GM23248 (cell line): ENCODE measurements around the gene PKIB. TPM values are rescaled to one million over a fixed set of nuclear protein-coding genes. Genes with fewer than 3 reads are reported as not detected.

Experiments
- DNase-seq: peaks from one replicate; pipeline ENCODE4 v3.0.0-alpha.2; 2015
- H2AFZ ChIP-seq: fragments of 200-600 bp; sonication (generic); 2 replicates; pipeline ENCODE4 v1.6.1; 2016; ENCODE audit warnings: antibody characterized with exemption
- H3F3A ChIP-seq: fragments of 200-600 bp; sonication (generic); 2 replicates; pipeline ENCODE4 v1.6.1; 2016; ENCODE audit warnings: mild to moderate bottlenecking, antibody characterized with exemption, mixed run types; ENCODE audit not compliant: insufficient read depth
- H3K27ac ChIP-seq: fragments of 200-600 bp; sonication (generic); 2 replicates; pipeline ENCODE4 v1.5.1; 2016; ENCODE audit warnings: mild to moderate bottlenecking
- H3K27me3 ChIP-seq: fragments of 200-600 bp; sonication (generic); replicated peaks from 2 replicates; pipeline ENCODE4 v1.6.1; 2016; ENCODE audit warnings: mild to moderate bottlenecking; ENCODE audit not compliant: insufficient read depth
- H3K36me3 ChIP-seq: fragments of 200-600 bp; sonication (generic); 2 replicates; pipeline ENCODE4 v1.6.1; 2016; ENCODE audit warnings: low read depth, mild to moderate bottlenecking
- H3K4me1 ChIP-seq: fragments of 200-600 bp; sonication (generic); 2 replicates; pipeline ENCODE4 v1.6.1; 2016; ENCODE audit warnings: mild to moderate bottlenecking; ENCODE audit not compliant: insufficient read depth
- H3K4me2 ChIP-seq: fragments of 200-600 bp; sonication (generic); one replicate; pipeline ENCODE4 v1.6.1; 2016; ENCODE audit warnings: mild to moderate bottlenecking; ENCODE audit not compliant: unreplicated experiment
- H3K4me3 ChIP-seq: fragments of 200-600 bp; sonication (generic); 2 replicates; pipeline ENCODE4 v1.5.1; 2016; ENCODE audit warnings: mild to moderate bottlenecking
- H3K79me2 ChIP-seq: fragments of 200-600 bp; sonication (generic); 2 replicates; pipeline ENCODE4 v1.6.1; 2016; ENCODE audit warnings: mild to moderate bottlenecking; ENCODE audit not compliant: insufficient read depth
- H3K9ac ChIP-seq: fragments of 200-600 bp; sonication (generic); 2 replicates; pipeline ENCODE4 v1.6.1; 2016; ENCODE audit warnings: mild to moderate bottlenecking
- H3K9me2 ChIP-seq: fragments of 200-600 bp; sonication (generic); 2 replicates; pipeline ENCODE4 v1.6.1; 2016; ENCODE audit warnings: mixed run types, mild to moderate bottlenecking, moderate library complexity; ENCODE audit not compliant: insufficient read depth
- H3K9me3 ChIP-seq: fragments of 200-600 bp; sonication (generic); one replicate; pipeline ENCODE4 v1.6.1; 2017; ENCODE audit warnings: low read depth
- H4K20me1 ChIP-seq: fragments of 200-600 bp; sonication (generic); 2 replicates; pipeline ENCODE4 v1.6.0; 2016; ENCODE audit not compliant: insufficient read depth
- EZH2 ChIP-seq: fragments of 200-600 bp; sonication (generic); IDR thresholded peaks from 2 replicates; pipeline ENCODE4 v1.6.1; 2018; ENCODE audit warnings: antibody characterized with exemption, mild to moderate bottlenecking; ENCODE audit not compliant: insufficient read depth, poor library complexity, severe bottlenecking
- EZH2phosphoT487 ChIP-seq: fragments of 200-600 bp; sonication (generic); IDR thresholded peaks from 2 replicates; pipeline ENCODE4 v1.6.1; 2018; ENCODE audit warnings: antibody characterized with exemption, moderate library complexity, mild to moderate bottlenecking, low read depth; ENCODE audit not compliant: insufficient read depth
- WGBS, 2 experiments: methylation state at CpG; one replicate each; pipeline ENCODE4 v1.1.6; 2015 to 2017; ENCODE audit warnings: low lambda C conversion rate in 2 of 2, low coverage in 1 of 2; ENCODE audit errors: missing lambda C conversion rate in 2 of 2; 5-methylcytosine and 5-hydroxymethylcytosine counted together
- in situ Hi-C: fragments of 300-500 bp; cut with MboI; formaldehyde crosslinking; loops from 2 replicates; pipeline ENCODE4 v1.15.0; 2020
- polyA plus RNA-seq: library from polyadenylated mRNA; unstranded; fragments of >200 nt; fragmentation: Nextera tagmentation; extraction: Ambion mirVana; gene quantifications from 2 replicates; pipeline ENCODE4 v1.2.1, GENCODE V29; 2016
- total RNA-seq: library from RNA; depleted of rRNA; stranded (reverse); fragments of >200 nt; shearing (Covaris generic); gene quantifications from 2 replicates; pipeline ENCODE4 v1.2.3, GENCODE V29; 2014

PKIB gene
- total and polyA plus RNA-seq, 2 experiments from 2014 or later: 0.40 TPM; not detected in 1

DNA sequence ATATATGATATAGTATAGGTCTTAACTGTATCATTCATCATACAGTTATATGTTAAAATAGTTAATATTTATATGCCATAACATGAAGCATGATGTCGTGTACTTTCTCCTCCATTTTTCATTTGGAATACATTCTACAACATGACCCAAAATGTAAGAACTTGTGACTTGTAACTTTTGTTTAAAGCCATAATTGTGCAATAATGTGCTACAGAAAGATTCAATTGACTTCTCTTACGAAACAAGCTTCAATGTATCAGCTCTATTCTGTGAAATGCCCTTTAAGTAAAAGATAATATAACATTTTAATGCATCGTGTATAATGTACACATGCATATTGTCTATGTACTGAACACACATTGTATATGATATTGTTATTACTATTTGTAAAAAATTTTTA lies 92.6 kb downstream of the PKIB start:
- no peaks in the 10 kb centered on the region for H3F3A ChIP-seq
- H3K27me3 ChIP-seq: no peaks in the 10 kb centered on the region
- H3K27ac ChIP-seq: no peak overlapping the region
- H3K4me3 ChIP-seq: no peak overlapping the region
- no peaks in the 10 kb centered on the region for H3K9me2 ChIP-seq
- no peak overlapping the region for H3K4me2 ChIP-seq
- TF ChIP-seq EZH2 (no peak), EZH2phosphoT487 (no peak)
- no peaks in the 10 kb centered on the region for H3K4me1 ChIP-seq
- H3K36me3 ChIP-seq: no peaks in the 10 kb centered on the region
- WGBS, 2 experiments: 75 to 79% methylated on average over 3 of the region's 3 CpGs
- no peaks in the 10 kb centered on the region for H3K9me3 ChIP-seq
- H3K79me2 ChIP-seq: no peaks in the 10 kb centered on the region
- H3K9ac ChIP-seq: no peak overlapping the region
- in situ Hi-C loops: no loop called here
- no peaks in the 10 kb centered on the region for H4K20me1 ChIP-seq
- no peak overlapping the region for H2AFZ ChIP-seq
- DNase-seq: no peak

DNA sequence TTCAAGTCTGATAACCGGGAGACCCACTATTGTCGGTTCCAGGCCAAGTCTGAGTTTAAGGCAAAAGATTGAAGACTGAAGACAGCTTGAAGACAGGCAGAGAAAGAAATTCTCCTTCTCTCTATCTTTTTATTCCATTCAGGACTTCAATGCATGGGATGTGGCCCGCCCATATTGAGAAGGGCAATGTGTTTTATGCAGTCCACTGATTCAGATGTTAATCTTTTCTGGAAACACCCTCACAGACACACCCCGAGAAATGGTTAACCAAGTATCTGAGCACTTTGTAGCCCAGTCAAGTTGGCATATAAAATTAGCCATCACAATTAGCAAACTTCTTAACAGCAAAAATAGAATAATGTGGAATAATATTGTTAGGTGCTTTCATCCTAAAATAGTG lies 93.9 kb downstream of the PKIB start:
- Histone ChIP-seq H3K9me2 (no peaks in the 10 kb centered on the region), H3K36me3 (no peaks in the 10 kb centered on the region), H2AFZ (no peak overlapping the region), H4K20me1 (no peaks in the 10 kb centered on the region), H3K4me1 (no peaks in the 10 kb centered on the region), H3K4me2 (no peak overlapping the region), H3K9ac (no peak overlapping the region), H3F3A (no peaks in the 10 kb centered on the region), H3K79me2 (no peaks in the 10 kb centered on the region), H3K27ac (no peak overlapping the region), H3K4me3 (no peak overlapping the region), H3K27me3 (no peaks in the 10 kb centered on the region), H3K9me3 (no peaks in the 10 kb centered on the region)
- in situ Hi-C loops: no loop called here
- TF ChIP-seq EZH2 (no peak), EZH2phosphoT487 (no peak)
- no peak for DNase-seq
- 72 to 79% methylated on average over 4 of the region's 4 CpGs for WGBS, 2 experiments

- Histone ChIP-seq H3K4me1 (0 out of 2 replicates have a peak, but pooled peaks cover 7% of the 10 kb centered on the region), H3F3A (no peaks in the 10 kb centered on the region), H3K27ac (no peak overlapping the region), H3K4me3 (no peak overlapping the region), H3K27me3 (no peaks in the 10 kb centered on the region), H3K79me2 (no peaks in the 10 kb centered on the region), H3K4me2 (no peak overlapping the region), H4K20me1 (no peaks in the 10 kb centered on the region), H3K9me3 (no peaks in the 10 kb centered on the region), H2AFZ (no peak overlapping the region), H3K9me2 (no peaks in the 10 kb centered on the region), H3K36me3 (no peaks in the 10 kb centered on the region), H3K9ac (no peak overlapping the region)
- WGBS, 2 experiments: 87 to 88% methylated on average over 4 of the region's 4 CpGs
- no peak for TF ChIP-seq EZH2phosphoT487
- TF ChIP-seq EZH2: no peak
- in situ Hi-C loops: no loop called here
- no peak for DNase-seq
Observed at GRCh38 chr6:122709922-122710512, 99.8 kb downstream of the PKIB start.

GRCh38 chr6:122710908-122711635 lies 100.9 kb downstream of the PKIB start:
- no peaks in the 10 kb centered on the region for H3K9me3 ChIP-seq
- H3K4me3 ChIP-seq: no peak overlapping the region
- no peaks in the 10 kb centered on the region for H3K9me2 ChIP-seq
- TF ChIP-seq EZH2phosphoT487: no peak
- TF ChIP-seq EZH2: no peak
- H3K9ac ChIP-seq: no peak overlapping the region
- no peak overlapping the region for H2AFZ ChIP-seq
- no peaks in the 10 kb centered on the region for H3K27me3 ChIP-seq
- no peaks in the 10 kb centered on the region for H3K79me2 ChIP-seq
- H3F3A ChIP-seq: no peaks in the 10 kb centered on the region
- WGBS, 2 experiments: 79 to 84% methylated on average over 3 of the region's 3 CpGs
- 0 out of 2 replicates have a peak, but pooled peaks cover 7% of the 10 kb centered on the region for H3K4me1 ChIP-seq
- in situ Hi-C loops: no loop called here
- no peaks in the 10 kb centered on the region for H4K20me1 ChIP-seq
- DNase-seq: no peak
- H3K27ac ChIP-seq: no peak overlapping the region
- no peak overlapping the region for H3K4me2 ChIP-seq
- H3K36me3 ChIP-seq: no peaks in the 10 kb centered on the region
